HepG2 (cell line): ENCODE results near the gene SRP68. TPM values are rescaled to one million over a fixed set of nuclear protein-coding genes. Genes with fewer than 3 reads are reported as not detected.

Experiments used
- DMTF1 ChIP-seq: sonication (generic); formaldehyde crosslinking; IDR thresholded peaks from 2 replicates; pipeline ENCODE4 v1.4.0; 2020; ENCODE audit warnings: mild to moderate bottlenecking, missing genetic modification reagents
- MAFG ChIP-seq: sonication (generic); formaldehyde crosslinking; IDR thresholded peaks from 2 replicates; pipeline ENCODE4 v1.5.1; 2020; ENCODE audit warnings: mild to moderate bottlenecking, missing genetic modification reagents
- NONO ChIP-seq, 2 experiments: fragments of 450-650 bp in 1 of 2; sonication (generic) in 1 of 2; formaldehyde crosslinking in 1 of 2; IDR thresholded peaks in 1 of 2; conservative IDR thresholded peaks in 1 of 2; 2 replicates each; pipeline versions ENCODE4 v1.6.1 to v1.8.0; 2017 to 2022; ENCODE audit warnings: mild to moderate bottlenecking in 1 of 2, missing genetic modification reagents in 1 of 2, moderate library complexity in 1 of 2
- PCBP2 ChIP-seq: fragments of 200-400 bp; formaldehyde crosslinking; optimal IDR thresholded peaks from 2 replicates; pipeline ENCODE3; 2018; ENCODE audit warnings: low read length, low read depth; ENCODE audit not compliant: poor library complexity, severe bottlenecking
- PRDM4 ChIP-seq: sonication (generic); formaldehyde crosslinking; IDR thresholded peaks from 2 replicates; pipeline ENCODE4 v1.9.0; 2021; ENCODE audit warnings: missing genetic modification reagents, borderline replicate concordance
- THAP7 ChIP-seq: sonication (generic); formaldehyde crosslinking; IDR thresholded peaks from 2 replicates; pipeline ENCODE4 v1.8.1; 2023; ENCODE audit warnings: mild to moderate bottlenecking, missing genetic modification reagents
- WIZ ChIP-seq: sonication (generic); formaldehyde crosslinking; IDR thresholded peaks from 2 replicates; pipeline ENCODE4 v1.5.1; 2020; ENCODE audit warnings: mild to moderate bottlenecking, missing genetic modification reagents
- ZNF318 ChIP-seq: sonication (generic); formaldehyde crosslinking; IDR thresholded peaks from 2 replicates; pipeline ENCODE4 v1.4.0; 2020; ENCODE audit warnings: mild to moderate bottlenecking, missing genetic modification reagents
- ZNF513 ChIP-seq: sonication (generic); formaldehyde crosslinking; conservative IDR thresholded peaks from 2 replicates; pipeline ENCODE4 v1.5.0; 2020; ENCODE audit warnings: missing genetic modification reagents
- ZNF567 ChIP-seq: sonication (generic); formaldehyde crosslinking; IDR thresholded peaks from 2 replicates; pipeline ENCODE4 v1.8.1; 2023; ENCODE audit warnings: mild to moderate bottlenecking, missing genetic modification reagents, borderline replicate concordance
- ZNF724P ChIP-seq: sonication (generic); formaldehyde crosslinking; IDR thresholded peaks from 2 replicates; pipeline ENCODE4 v1.8.0; 2022; ENCODE audit warnings: missing genetic modification reagents, borderline replicate concordance
- polyA plus RNA-seq, 8 experiments: library from polyadenylated mRNA; depleted of rRNA in 3 of 8; stranded (reverse) in 7 of 8; unstranded in 1 of 8; fragments of >200 nt; fragmentation: Illumina TruSeq in 4 of 8; extraction: Trizol in 4 of 8; gene quantifications; 2 replicates each; pipeline versions ENCODE4 v1.2.1 to v1.2.3, GENCODE V29; 2011 to 2016; ENCODE audit warnings: low read depth in 4 of 8, missing spikeins in 1 of 8, mixed read lengths in 1 of 8; ENCODE audit not compliant: insufficient read depth in 1 of 8
- total RNA-seq, 5 experiments: library from RNA; depleted of rRNA; stranded (reverse); fragments of >200 nt; fragmentation: Illumina TruSeq; extraction: Trizol; gene quantifications; 2 replicates each; pipeline ENCODE4 v1.2.3, GENCODE V29; 2016; ENCODE audit warnings: low read depth in 1 of 5

Gene SRP68
- total and polyA plus RNA-seq, 2 of the 13 experiments (the other 11 are each of a cell fraction or from before 2014, with no cell fraction given): 39.8 to 74.3 TPM

GRCh38 chr17:76103274-76104139 lies 31.2 kb upstream of the SRP68 start, which contains the start of gene EXOC7 (continued):
- TF ChIP-seq ZNF513 (CRISPR knock-in tag) (no peak), WIZ (CRISPR knock-in tag) (peak; percentile 76; the same call in 1 of the 2 replicates), ZNF724P (CRISPR knock-in tag) (no peak), PCBP2 (no peak), THAP7 (CRISPR knock-in tag) (peak; percentile 100), ZNF567 (CRISPR knock-in tag) (peak; percentile 22; the same call in 1 of the 2 replicates), ZNF318 (CRISPR knock-in tag) (peak; percentile 47; the same call in 1 of the 2 replicates), PRDM4 (CRISPR knock-in tag) (no peak), MAFG (CRISPR knock-in tag) (no peak), NONO (IDR thresholded peaks at IDR 0.05) (no peak), NONO (CRISPR knock-in tag; conservative IDR thresholded peaks at IDR 0.05) (peak; percentile 38), DMTF1 (CRISPR knock-in tag) (no peak)
